ENCODE data around the gene PLPP4. TPM values are rescaled to one million over a fixed set of nuclear protein-coding genes. Genes with fewer than 3 reads are reported as not detected.

The PLPP4 gene
- 2.9 and 3.2 TPM in 2 replicates for total RNA-seq (ENCODE audit: low replicate concordance)

GRCh38 chr10:120456626-120457430 is at the start of gene PLPP4:
TSS of gene PLPP4 (plus strand) at chr10:120457227. CDS start at chr10:120457306, 79 bp downstream.

Data from smooth muscle cell of the coronary artery (primary cell).